SH-SY5Y (cell line): ENCODE data around the gene MARCHF5.

Source experiments
- GATA2 ChIP-seq: IDR thresholded peaks from 2 replicates; pipeline ENCODE4 v1.6.1; 2011; ENCODE audit warnings: mild to moderate bottlenecking, low read depth, low read length
- GATA3 ChIP-seq: IDR thresholded peaks from 2 replicates; pipeline ENCODE4 v1.6.1; 2011; ENCODE audit warnings: low read depth, mild to moderate bottlenecking, low read length, moderate library complexity

GRCh38 chr10:92244796-92245195, 46.2 kb upstream of the MARCHF5 start:
- TF ChIP-seq GATA3 (no peak), GATA2 (no peak)
